PFSK-1 (cell line): ENCODE data around the gene HEPACAM. TPM values are rescaled to one million over a fixed set of nuclear protein-coding genes. Genes with fewer than 3 reads are reported as not detected.

Experiments
- FOXP2 ChIP-seq: optimal IDR thresholded peaks from 2 replicates; pipeline ENCODE3; 2011; ENCODE audit warnings: borderline replicate concordance, control low read depth, inconsistent platforms; ENCODE audit not compliant: insufficient read depth; ENCODE audit errors: extremely low read length, extremely low read depth
- POLR2AphosphoS5 ChIP-seq: IDR thresholded peaks from 2 replicates; pipeline ENCODE4 v1.6.1; 2012; ENCODE audit warnings: low read depth, mild to moderate bottlenecking, control low read depth, low read length, moderate library complexity
- SIN3A ChIP-seq: IDR thresholded peaks from 2 replicates; pipeline ENCODE4 v1.6.1; 2012; ENCODE audit warnings: mild to moderate bottlenecking, low read length, moderate library complexity, borderline replicate concordance; ENCODE audit not compliant: insufficient read depth
- TAF1 ChIP-seq: IDR thresholded peaks from 2 replicates; pipeline ENCODE4 v1.6.1; 2012; ENCODE audit warnings: low read length, control low read depth, borderline replicate concordance; ENCODE audit not compliant: insufficient read depth
- polyA plus RNA-seq: library from polyadenylated mRNA; unstranded; fragments of >200 nt; gene quantifications from one replicate; pipeline ENCODE4 v1.2.1, GENCODE V29; 2012; ENCODE audit warnings: low read depth, missing spikeins; ENCODE audit not compliant: insufficient read length
- TF ChIP-seq, protein P1 (sequence below), 2 experiments: IDR thresholded peaks; 2 replicates each; pipeline versions ENCODE4 v1.6.1 to v1.8.0; 2011 to 2012; ENCODE audit warnings: low read depth in 2 of 2, low read length in 2 of 2, control low read depth in 1 of 2, inconsistent platforms in 1 of 2, mild to moderate bottlenecking in 1 of 2, moderate library complexity in 1 of 2; ENCODE audit not compliant: insufficient read depth in 1 of 2

The HEPACAM gene, protein sequence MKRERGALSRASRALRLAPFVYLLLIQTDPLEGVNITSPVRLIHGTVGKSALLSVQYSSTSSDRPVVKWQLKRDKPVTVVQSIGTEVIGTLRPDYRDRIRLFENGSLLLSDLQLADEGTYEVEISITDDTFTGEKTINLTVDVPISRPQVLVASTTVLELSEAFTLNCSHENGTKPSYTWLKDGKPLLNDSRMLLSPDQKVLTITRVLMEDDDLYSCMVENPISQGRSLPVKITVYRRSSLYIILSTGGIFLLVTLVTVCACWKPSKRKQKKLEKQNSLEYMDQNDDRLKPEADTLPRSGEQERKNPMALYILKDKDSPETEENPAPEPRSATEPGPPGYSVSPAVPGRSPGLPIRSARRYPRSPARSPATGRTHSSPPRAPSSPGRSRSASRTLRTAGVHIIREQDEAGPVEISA
- polyA plus RNA-seq = not detected

DNA sequence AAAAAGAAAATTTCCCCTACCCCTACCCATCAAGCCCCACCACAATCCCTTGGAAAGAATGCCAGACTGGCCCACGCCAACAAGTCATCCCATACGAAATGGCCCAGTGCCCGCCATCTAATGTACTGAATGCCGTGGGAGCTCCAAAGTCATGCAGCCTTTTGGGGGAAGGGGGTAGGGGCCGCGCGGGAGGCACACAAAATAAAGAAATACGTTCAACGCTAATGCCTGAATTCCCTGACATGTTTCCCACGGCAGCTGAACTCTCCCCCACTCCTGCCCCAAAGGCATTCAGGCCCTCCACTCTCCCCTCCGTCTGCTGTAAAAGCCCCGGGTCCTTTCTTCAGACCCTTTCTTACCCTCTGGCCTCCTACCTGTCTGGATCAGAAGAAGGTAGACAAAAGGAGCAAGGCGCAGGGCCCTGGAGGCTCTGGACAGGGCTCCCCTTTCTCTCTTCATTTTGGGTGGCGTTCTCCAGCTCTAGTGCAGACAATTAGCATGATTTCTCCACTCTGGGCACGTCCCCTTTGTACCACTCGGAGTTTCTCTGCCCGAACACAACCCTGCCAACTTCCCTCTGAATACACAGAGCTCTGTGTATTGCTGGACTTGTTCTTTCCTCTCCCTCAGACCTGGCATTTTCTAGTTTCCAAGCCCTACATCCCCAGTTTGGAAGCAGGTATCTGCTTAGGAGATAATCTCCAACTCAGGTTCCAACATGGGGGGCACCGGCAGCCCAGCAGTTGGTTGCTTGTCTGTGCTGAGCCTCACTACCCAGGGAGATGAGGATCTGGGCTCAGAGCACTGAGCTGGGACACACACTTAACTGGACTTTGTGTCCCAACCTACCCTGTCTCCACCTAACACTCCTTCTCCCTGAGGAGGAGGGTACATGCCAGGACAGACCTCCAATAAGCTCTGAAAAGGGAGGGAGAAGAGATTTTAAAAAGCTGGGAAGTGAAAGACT, at the start of gene HEPACAM:
Gene HEPACAM, minus strand, starts transcription at position 500 of the 967 bp plus-strand sequence. Its CDS starts 41 bp downstream, at position 459.
- no peak for TF ChIP-seq FOXP2
- no peak for TF ChIP-seq SIN3A
- no peak for TF ChIP-seq TAF1
- TF ChIP-seq, protein P1, sequence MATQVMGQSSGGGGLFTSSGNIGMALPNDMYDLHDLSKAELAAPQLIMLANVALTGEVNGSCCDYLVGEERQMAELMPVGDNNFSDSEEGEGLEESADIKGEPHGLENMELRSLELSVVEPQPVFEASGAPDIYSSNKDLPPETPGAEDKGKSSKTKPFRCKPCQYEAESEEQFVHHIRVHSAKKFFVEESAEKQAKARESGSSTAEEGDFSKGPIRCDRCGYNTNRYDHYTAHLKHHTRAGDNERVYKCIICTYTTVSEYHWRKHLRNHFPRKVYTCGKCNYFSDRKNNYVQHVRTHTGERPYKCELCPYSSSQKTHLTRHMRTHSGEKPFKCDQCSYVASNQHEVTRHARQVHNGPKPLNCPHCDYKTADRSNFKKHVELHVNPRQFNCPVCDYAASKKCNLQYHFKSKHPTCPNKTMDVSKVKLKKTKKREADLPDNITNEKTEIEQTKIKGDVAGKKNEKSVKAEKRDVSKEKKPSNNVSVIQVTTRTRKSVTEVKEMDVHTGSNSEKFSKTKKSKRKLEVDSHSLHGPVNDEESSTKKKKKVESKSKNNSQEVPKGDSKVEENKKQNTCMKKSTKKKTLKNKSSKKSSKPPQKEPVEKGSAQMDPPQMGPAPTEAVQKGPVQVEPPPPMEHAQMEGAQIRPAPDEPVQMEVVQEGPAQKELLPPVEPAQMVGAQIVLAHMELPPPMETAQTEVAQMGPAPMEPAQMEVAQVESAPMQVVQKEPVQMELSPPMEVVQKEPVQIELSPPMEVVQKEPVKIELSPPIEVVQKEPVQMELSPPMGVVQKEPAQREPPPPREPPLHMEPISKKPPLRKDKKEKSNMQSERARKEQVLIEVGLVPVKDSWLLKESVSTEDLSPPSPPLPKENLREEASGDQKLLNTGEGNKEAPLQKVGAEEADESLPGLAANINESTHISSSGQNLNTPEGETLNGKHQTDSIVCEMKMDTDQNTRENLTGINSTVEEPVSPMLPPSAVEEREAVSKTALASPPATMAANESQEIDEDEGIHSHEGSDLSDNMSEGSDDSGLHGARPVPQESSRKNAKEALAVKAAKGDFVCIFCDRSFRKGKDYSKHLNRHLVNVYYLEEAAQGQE (IDR thresholded peaks at IDR 0.05; ENCODE audit: insufficient read depth in 1 of 2, low read depth in 2 of 2, low read length in 2 of 2) = no peak
- no peak for TF ChIP-seq POLR2AphosphoS5

DNA sequence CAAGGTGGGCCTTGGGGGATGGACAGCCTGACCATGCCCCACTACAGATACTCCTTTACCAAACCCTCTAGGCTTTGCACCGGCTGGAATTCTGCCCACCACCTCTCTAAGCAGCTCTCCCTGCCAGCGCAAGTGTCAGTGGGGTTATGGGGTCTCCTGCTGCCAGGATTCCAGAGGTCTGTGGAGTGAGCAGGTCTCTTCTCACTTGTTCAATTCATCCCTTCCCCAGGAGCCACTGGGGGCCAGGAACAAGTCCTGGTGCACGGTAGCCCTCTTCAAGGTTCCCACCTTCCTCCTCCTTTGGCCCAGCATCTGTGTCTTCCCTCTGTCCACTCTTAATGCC, 48.6 kb upstream of the HEPACAM start:
- TF ChIP-seq TAF1 (no peak), FOXP2 (no peak), SIN3A (no peak)
- TF ChIP-seq, protein P1 (IDR thresholded peaks at IDR 0.05; ENCODE audit: insufficient read depth in 1 of 2, low read depth in 2 of 2, low read length in 2 of 2) = no peak

DNA sequence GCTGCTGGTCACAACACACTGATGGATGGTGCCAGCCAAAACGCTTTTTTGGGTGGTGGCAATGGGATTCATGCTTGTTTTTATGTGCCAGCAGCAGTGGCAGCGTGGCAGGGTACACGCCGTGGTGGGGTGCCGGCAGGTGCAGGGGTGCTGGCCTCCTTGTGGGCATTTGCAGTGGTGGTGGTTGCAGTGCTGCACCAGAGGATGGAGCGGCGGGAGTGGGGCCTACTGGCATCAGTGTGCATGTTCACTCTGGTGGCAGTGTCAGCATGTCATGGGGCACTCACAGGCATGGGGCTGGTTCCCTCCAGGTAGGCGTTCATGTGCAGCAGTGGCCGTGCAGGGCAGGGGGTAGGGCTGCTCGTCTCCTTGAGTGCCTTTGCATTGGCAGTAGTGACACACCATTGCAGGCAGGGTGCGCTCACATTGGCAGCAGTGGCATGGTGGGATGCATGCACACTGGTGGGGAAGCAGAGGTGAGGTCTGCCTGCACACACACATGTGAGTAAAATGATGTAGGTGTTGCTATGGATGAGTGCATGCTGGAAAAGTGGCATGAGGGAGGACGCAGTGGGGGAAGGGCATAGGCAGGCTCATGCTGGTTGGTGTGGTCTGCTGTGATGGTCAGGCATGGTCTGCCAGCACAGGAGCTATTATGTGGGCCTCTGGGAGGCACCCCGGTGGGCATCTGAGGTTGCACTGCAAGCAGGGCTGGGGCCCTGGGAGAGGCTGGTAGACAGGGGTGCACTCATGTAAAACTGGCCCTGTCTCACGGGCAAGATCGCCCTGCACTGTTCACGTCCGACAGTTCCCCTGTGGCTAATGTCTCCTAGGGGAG, 48.0 kb upstream of the HEPACAM start:
- no peak for TF ChIP-seq POLR2AphosphoS5
- no peak for TF ChIP-seq FOXP2
- TF ChIP-seq TAF1 = no peak
- TF ChIP-seq, protein P1 (IDR thresholded peaks at IDR 0.05; ENCODE audit: insufficient read depth in 1 of 2, low read depth in 2 of 2, low read length in 2 of 2) = no peak
- TF ChIP-seq SIN3A = no peak

DNA sequence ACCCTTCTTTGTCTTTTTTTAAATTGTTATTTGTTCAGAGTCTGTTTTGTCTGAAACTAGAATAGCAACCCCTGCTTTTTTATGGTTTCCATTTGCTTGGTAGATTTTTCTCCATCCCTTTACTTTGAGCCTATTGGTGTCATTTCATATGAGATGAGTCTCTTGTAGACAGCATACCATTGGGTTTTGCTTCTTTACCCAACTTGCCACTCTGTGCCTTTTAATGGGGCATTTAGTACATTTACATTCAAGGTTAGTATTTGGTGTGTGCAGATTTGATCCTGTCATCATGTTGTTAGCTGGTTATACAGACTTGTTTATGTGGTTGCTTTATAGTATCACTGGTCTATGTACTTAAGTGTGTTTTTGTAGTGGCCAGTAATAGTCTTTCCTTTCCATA, 46.2 kb upstream of the HEPACAM start:
- no peak for TF ChIP-seq POLR2AphosphoS5
- TF ChIP-seq, protein P1 (IDR thresholded peaks at IDR 0.05; ENCODE audit: insufficient read depth in 1 of 2, low read depth in 2 of 2, low read length in 2 of 2) = no peak
- no peak for TF ChIP-seq FOXP2
- TF ChIP-seq TAF1 = no peak
- no peak for TF ChIP-seq SIN3A
